RWPE1 (cell line): Measurements from ENCODE around the gene TTC29.

ENCODE experiments used
- CTCF ChIA-PET: fragments of 350-600 bp; sonication (Branson Sonifier 250); formaldehyde crosslinking; extraction: SDS; loops from one replicate; lab custom pipeline; 2021; lab: Yijun Ruan, JAX
- POLR2A ChIA-PET: fragments of 400-600 bp; formaldehyde crosslinking; extraction: SDS; loops from one replicate; lab custom pipeline; 2020; ENCODE audit warnings: antibody characterized with exemption; ENCODE audit not compliant: low non-redundant PET; lab: Yijun Ruan, JAX
- DNase-seq: peaks from one replicate; pipeline ENCODE4 v3.0.0; 2012; ENCODE audit warnings: low spot score
- H3K27ac ChIP-seq: fragments of 450-650 bp; 2 replicates; pipeline ENCODE4 v1.5.1; 2017
- CTCF ChIP-seq: fragments of 450-650 bp; conservative IDR thresholded peaks from 2 replicates; pipeline ENCODE4 v1.5.1; 2017; ENCODE audit warnings: low read depth, mild to moderate bottlenecking

TTC29 gene

GRCh38 chr4:146943691-146944375 is 1.8 kb downstream of the TTC29 start:
- no peak for DNase-seq
- TF ChIP-seq CTCF, result no peak
- ChIA-PET POLR2A (no interaction called here), CTCF (interaction anchor here (0.6 kb wide), 1 partner anchor 598 kb away, joined by 3 read pairs; no protein-coding TSS in a partner anchor)
- no peak overlapping the region for H3K27ac ChIP-seq

- H3K27ac ChIP-seq, result no peak overlapping the region
- ChIA-PET CTCF (no interaction called here), POLR2A (no interaction called here)
- TF ChIP-seq CTCF, result no peak
- no peak for DNase-seq
Observed at GRCh38 chr4:146932116-146932515, 13.5 kb downstream of the TTC29 start.

GRCh38 chr4:146930673-146931072 is 15.0 kb downstream of the TTC29 start:
- no peak overlapping the region for H3K27ac ChIP-seq
- TF ChIP-seq CTCF, result no peak
- ChIA-PET POLR2A (no interaction called here), CTCF (no interaction called here)
- no peak for DNase-seq

- TF ChIP-seq CTCF, result no peak
- DNase-seq, result no peak
- no peak overlapping the region for H3K27ac ChIP-seq
- ChIA-PET POLR2A (no interaction called here), CTCF (no interaction called here)
Observed at GRCh38 chr4:146927695-146928094, 18.0 kb downstream of the TTC29 start.

- no peak overlapping the region for H3K27ac ChIP-seq
- ChIA-PET POLR2A (no interaction called here), CTCF (no interaction called here)
- DNase-seq, result peak; percentile 14
- peak; percentile 80 for TF ChIP-seq CTCF
Observed at GRCh38 chr4:146916479-146917076, 29.1 kb downstream of the TTC29 start.

GRCh38 chr4:146915132-146915531 is 30.5 kb downstream of the TTC29 start:
- POLR2A ChIA-PET, result no interaction called here
- H3K27ac ChIP-seq, result no peak overlapping the region
- CTCF ChIA-PET, result interaction anchor here (0.6 kb wide), 2 partner anchors 44 to 427 kb away, joined by 3 to 6 read pairs; no protein-coding TSS in a partner anchor
- TF ChIP-seq CTCF, result no peak
- DNase-seq, result no peak
